Spleen (tissue), 11 donors: ENCODE data around the gene FOXE1. TPM values are rescaled to one million over a fixed set of nuclear protein-coding genes. Genes with fewer than 3 reads are reported as not detected.

Experiments used
- DNase-seq: peaks from one replicate; pipeline ENCODE4 v3.0.0-alpha.2; 2020
- H3K27ac ChIP-seq, 8 donors: fragments of 200-600 bp; sonication (generic) in 7 of 8; 1 replicate in 4 of 8; 2 replicates in 4 of 8; pipeline versions ENCODE4 v1.5.0 to v1.8.0; 2016 to 2021; ENCODE audit warnings: inconsistent platforms in 4 of 8, mild to moderate bottlenecking in 4 of 8, moderate library complexity in 1 of 8
- H3K27me3 ChIP-seq, 7 donors: fragments of 200-600 bp; sonication (generic) in 6 of 7; replicated peaks in 1 of 7; 1 replicate in 4 of 7; 2 replicates in 3 of 7; pipeline versions ENCODE4 v1.5.0 to v1.8.0; 2016 to 2021; ENCODE audit warnings: inconsistent platforms in 3 of 7, mild to moderate bottlenecking in 1 of 7
- H3K36me3 ChIP-seq, 6 donors: fragments of 200-600 bp; sonication (generic) in 5 of 6; 1 replicate in 4 of 6; 2 replicates in 2 of 6; pipeline versions ENCODE4 v1.5.0 to v1.8.0; 2016 to 2021; ENCODE audit warnings: inconsistent platforms in 2 of 6
- H3K4me1 ChIP-seq, 6 donors: fragments of 200-600 bp; sonication (generic) in 5 of 6; 1 replicate in 3 of 6; 2 replicates in 3 of 6; pipeline versions ENCODE4 v1.5.0 to v1.8.0; 2016 to 2021; ENCODE audit warnings: inconsistent platforms in 3 of 6
- H3K4me3 ChIP-seq, 8 donors: fragments of 200-600 bp; sonication (generic) in 7 of 8; 1 replicate in 4 of 8; 2 replicates in 4 of 8; pipeline versions ENCODE4 v1.5.0 to v1.8.0; 2016 to 2021; ENCODE audit warnings: inconsistent platforms in 4 of 8, mild to moderate bottlenecking in 4 of 8, moderate library complexity in 2 of 8
- H3K9me3 ChIP-seq, 8 donors: fragments of 200-600 bp; sonication (generic) in 7 of 8; 1 replicate in 4 of 8; 2 replicates in 4 of 8; pipeline versions ENCODE4 v1.5.0 to v1.8.0; 2016 to 2021; ENCODE audit warnings: inconsistent platforms in 4 of 8
- CTCF ChIP-seq, 11 experiments: fragments of 200-600 bp in 7 of 11; fragments of 450-650 bp in 4 of 11; sonication (generic) in 4 of 11; IDR thresholded peaks in 8 of 11; conservative IDR thresholded peaks in 3 of 11; 1 replicate in 7 of 11; 2 replicates in 4 of 11; pipeline versions ENCODE4 v1.4.0 to v1.8.0; 2016 to 2021; ENCODE audit warnings: antibody characterized with exemption in 11 of 11, inconsistent platforms in 4 of 11, mild to moderate bottlenecking in 1 of 11
- POLR2A ChIP-seq, 3 donors: fragments of 450-650 bp; IDR thresholded peaks; one replicate each; pipeline ENCODE4 v1.5.1; 2017; ENCODE audit warnings: antibody characterized with exemption in 3 of 3, mild to moderate bottlenecking in 1 of 3
- POLR2AphosphoS5 ChIP-seq, 3 donors: sonication (generic); formaldehyde crosslinking; IDR thresholded peaks; one replicate each; pipeline ENCODE4 v1.5.1; 2017; ENCODE audit warnings: antibody characterized with exemption in 3 of 3
- WGBS, 5 donors: extraction: QIAGEN DNeasy Blood & Tissue Kit in 3 of 5; methylation state at CpG; one replicate each; pipeline versions ENCODE4 v1.1.5 to v1.1.7; 2013 to 2018; 5-methylcytosine and 5-hydroxymethylcytosine counted together
- intact Hi-C: fragments of 100-400 bp; cut with DNase I; formaldehyde crosslinking; loops from one replicate; pipeline ENCODE4 v1.15.0; 2023; ENCODE audit warnings: low total_unique reads
- polyA plus RNA-seq, 3 donors: library from polyadenylated mRNA; stranded (reverse); fragments of 200-250 nt; gene quantifications; one replicate each; pipeline ENCODE4 v1.2.1, GENCODE V29; 2013
- total RNA-seq, 7 donors: library from RNA; depleted of rRNA in 3 of 7; stranded (reverse); fragments of >200 nt in 3 of 7; fragmentation: NEBNext Ultra II Directional in 4 of 7; extraction: Animal tissue kit (Norgen Biotek cat#: 25700) in 4 of 7; gene quantifications; one replicate each; pipeline versions ENCODE4 v1.1.0 to v1.2.1, GENCODE V29; 2016 to 2021
- donor health status: healthy with polysubstance abuse.
- donor health status: DM: no; HTN: no; CAD: no; lungs with moderate emphysema.
- donor health status: DM: no; HTN: no; CAD: no.
- donor health status: Bipolar disorder and iron deficiency.
- donor health status: healthy.
- donor health status: DM: no; HTN: no; CAD: no.
- donor health status: DM: yes; HTN: yes; CAD: no.

FOXE1 gene
- total and polyA plus RNA-seq, 10 donors, result 0.02 to 0.04 (median 0.03) TPM; not detected in 7

- WGBS, 5 donors, result 65 to 79% (median 67%) methylated on average over 5 of the region's 5 CpGs
- intact Hi-C loops, result no loop called here
- H3K36me3 ChIP-seq, result no peaks in the 10 kb centered on the region
- H3K4me3 ChIP-seq, result no peak overlapping the region
- H3K27ac ChIP-seq, result no peak overlapping the region
- DNase-seq, result no peak
- peaks cover 0 to 8% (median 7%) of the 10 kb centered on the region in 6 donors for H3K4me1 ChIP-seq
- peaks cover 0 to 68% (median 20%) of the 10 kb centered on the region in 7 donors for H3K27me3 ChIP-seq
- TF ChIP-seq POLR2AphosphoS5 (IDR thresholded peaks at IDR 0.05) (no peak), CTCF (IDR thresholded peaks at IDR 0.05 in 8 of 11, conservative IDR thresholded peaks at IDR 0.05 in 3 of 11) (no peak), POLR2A (IDR thresholded peaks at IDR 0.05) (no peak)
- H3K9me3 ChIP-seq, result peaks cover 0 to 10% (median 5%) of the 10 kb centered on the region in 8 donors
Measured at GRCh38 chr9:97808415-97808814, 44.6 kb upstream of the FOXE1 start.

- Histone ChIP-seq H3K9me3 (peaks cover 0 to 14% (median 7%) of the 10 kb centered on the region in 8 donors), H3K4me1 (peaks cover 0 to 2% (median 2%) of the 10 kb centered on the region in 6 donors), H3K4me3 (no peak overlapping the region), H3K27me3 (peaks cover 0 to 62% (median 14%) of the 10 kb centered on the region in 7 donors), H3K36me3 (no peaks in the 10 kb centered on the region), H3K27ac (no peak overlapping the region)
- WGBS, 5 donors, result 37 to 61% (median 55%) methylated on average over 2 of the region's 2 CpGs
- no peak for DNase-seq
- no peak for TF ChIP-seq POLR2AphosphoS5 (IDR thresholded peaks at IDR 0.05)
- no peak for TF ChIP-seq POLR2A (IDR thresholded peaks at IDR 0.05)
- no peak for TF ChIP-seq CTCF (IDR thresholded peaks at IDR 0.05 in 8 of 11, conservative IDR thresholded peaks at IDR 0.05 in 3 of 11)
- intact Hi-C loops, result no loop called here
Measured at GRCh38 chr9:97808972-97809371, 44.1 kb upstream of the FOXE1 start.

GRCh38 chr9:97809666-97810344 is 43.2 kb upstream of the FOXE1 start:
- TF ChIP-seq POLR2AphosphoS5 (IDR thresholded peaks at IDR 0.05) (no peak), POLR2A (IDR thresholded peaks at IDR 0.05) (no peak), CTCF (IDR thresholded peaks at IDR 0.05 in 8 of 11, conservative IDR thresholded peaks at IDR 0.05 in 3 of 11) (no peak)
- H3K4me3 ChIP-seq, result no peak overlapping the region
- H3K27ac ChIP-seq, result no peak overlapping the region
- peaks cover 0 to 14% (median 8%) of the 10 kb centered on the region in 8 donors for H3K9me3 ChIP-seq
- DNase-seq, result no peak
- H3K36me3 ChIP-seq, result no peaks in the 10 kb centered on the region
- intact Hi-C loops, result no loop called here
- WGBS, 5 donors, result 67 to 86% (median 74%) methylated on average over 5 of the region's 5 CpGs
- H3K27me3 ChIP-seq, result peaks cover 0 to 54% (median 6%) of the 10 kb centered on the region in 7 donors
- H3K4me1 ChIP-seq, result no peaks in the 10 kb centered on the region

- H3K36me3 ChIP-seq, result no peaks in the 10 kb centered on the region
- DNase-seq, result no peak
- WGBS, 5 donors, result 86 to 94% (median 88%) methylated on average over 7 of the region's 7 CpGs
- intact Hi-C loops, result no loop called here
- H3K9me3 ChIP-seq, result peaks cover 0 to 14% (median 8%) of the 10 kb centered on the region in 8 donors
- no peak for TF ChIP-seq POLR2AphosphoS5 (IDR thresholded peaks at IDR 0.05)
- TF ChIP-seq POLR2A (IDR thresholded peaks at IDR 0.05), result no peak
- no peak for TF ChIP-seq CTCF (IDR thresholded peaks at IDR 0.05 in 8 of 11, conservative IDR thresholded peaks at IDR 0.05 in 3 of 11)
- H3K4me3 ChIP-seq, result no peak overlapping the region
- no peaks in the 10 kb centered on the region for H3K4me1 ChIP-seq
- peaks cover 0 to 37% (median 0%) of the 10 kb centered on the region in 7 donors for H3K27me3 ChIP-seq
- no peak overlapping the region for H3K27ac ChIP-seq
Measured at GRCh38 chr9:97811533-97812246, 41.3 kb upstream of the FOXE1 start.
